ENCODE data around the gene STX8. TPM values are rescaled to one million over a fixed set of nuclear protein-coding genes. Genes with fewer than 3 reads are reported as not detected.
A peak's percentile ranks its signal among the peaks of the same experiment; 100 is the strongest.
"Not testable (repeated sequence)": the region's sequence is repeated elsewhere in the genome, so short reads cannot be mapped to it uniquely, and the experiment has no call there.

The STX8 gene
- total RNA-seq, 1 experiment from 2014 or later: 50.3 TPM

DNA sequence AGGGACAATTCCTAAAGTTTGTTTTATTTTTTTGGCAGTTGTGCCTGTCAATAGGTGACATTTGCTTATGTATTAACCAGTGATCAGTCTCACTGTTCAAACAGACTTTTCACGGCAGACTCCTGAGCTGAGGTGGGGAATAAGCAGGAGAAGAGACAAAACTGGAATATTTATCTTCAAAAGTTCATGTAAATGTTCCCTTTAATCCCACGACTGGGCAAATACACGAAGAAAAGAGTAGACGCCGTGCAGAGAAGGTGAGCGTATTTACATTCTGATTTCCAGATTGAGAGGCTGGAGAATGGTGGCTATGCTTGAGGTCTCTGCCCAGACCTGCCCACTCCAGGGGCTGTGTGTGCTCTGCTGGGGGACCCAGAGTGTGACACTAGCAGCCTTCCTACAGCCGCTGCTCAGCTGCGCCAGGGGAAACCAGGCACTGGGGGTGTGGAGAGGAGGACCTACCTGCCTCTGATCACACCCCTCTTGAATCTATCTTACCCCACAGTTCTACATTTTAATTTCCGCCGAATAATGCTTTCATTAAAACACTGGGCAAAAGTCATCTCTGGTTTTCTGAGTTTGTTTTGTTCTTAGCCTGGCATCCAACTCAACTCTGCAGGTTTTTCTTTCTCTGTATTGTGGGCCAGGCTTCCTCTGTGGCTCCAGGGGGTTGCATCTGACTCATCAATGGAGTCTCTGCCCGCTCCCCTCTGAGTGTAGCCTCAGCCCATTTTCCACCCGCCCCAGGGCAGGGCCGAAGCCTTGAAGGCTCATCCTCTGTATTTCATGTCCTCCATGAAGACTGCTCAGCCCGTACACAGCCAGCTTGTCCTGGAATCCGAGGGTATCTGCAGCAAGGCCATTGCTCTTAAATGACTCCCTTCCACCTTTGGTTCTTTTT is 317.3 kb downstream of the STX8 start:
- peak overlapping the region; percentile 62 for H3K27ac ChIP-seq (ENCODE audit: low read length)
- in situ Hi-C loops (cut with HindIII; ENCODE audit: low pct_unique_long_range_greater_than_20kb, low sequenced_read_pairs) (no loop called here), intact Hi-C loops (cut with micrococcal nuclease; ENCODE audit: unreplicated experiment) (no loop called here)
- peaks cover 26% of the 10 kb centered on the region for H3K4me1 ChIP-seq (ENCODE audit: control insufficient read depth, insufficient read depth, low read length)
- no peaks in the 10 kb centered on the region for H3K9me3 ChIP-seq (ENCODE audit: control insufficient read depth, insufficient read depth, low read depth, low read length)
- H3K36me3 ChIP-seq (ENCODE audit: control insufficient read depth, insufficient read depth, low read length): no peaks in the 10 kb centered on the region
- no peak overlapping the region for H3K4me3 ChIP-seq (ENCODE audit: low read depth in 2 of 2, low read length in 2 of 2)
- DNase-seq (ENCODE audit: low read depth, low spot score) (no peak), ATAC-seq (no peak)
- ChIA-PET CTCF (no interaction called here), POLR2A (no interaction called here)
- no peak for TF ChIP-seq TCF7L2 (IDR thresholded peaks at IDR 0.05; ENCODE audit: low read depth, low read length)
- TF ChIP-seq SIN3A (IDR thresholded peaks at IDR 0.05; ENCODE audit: borderline replicate concordance, insufficient read depth, low read depth, low read length): no peak
- TF ChIP-seq, protein P1, sequence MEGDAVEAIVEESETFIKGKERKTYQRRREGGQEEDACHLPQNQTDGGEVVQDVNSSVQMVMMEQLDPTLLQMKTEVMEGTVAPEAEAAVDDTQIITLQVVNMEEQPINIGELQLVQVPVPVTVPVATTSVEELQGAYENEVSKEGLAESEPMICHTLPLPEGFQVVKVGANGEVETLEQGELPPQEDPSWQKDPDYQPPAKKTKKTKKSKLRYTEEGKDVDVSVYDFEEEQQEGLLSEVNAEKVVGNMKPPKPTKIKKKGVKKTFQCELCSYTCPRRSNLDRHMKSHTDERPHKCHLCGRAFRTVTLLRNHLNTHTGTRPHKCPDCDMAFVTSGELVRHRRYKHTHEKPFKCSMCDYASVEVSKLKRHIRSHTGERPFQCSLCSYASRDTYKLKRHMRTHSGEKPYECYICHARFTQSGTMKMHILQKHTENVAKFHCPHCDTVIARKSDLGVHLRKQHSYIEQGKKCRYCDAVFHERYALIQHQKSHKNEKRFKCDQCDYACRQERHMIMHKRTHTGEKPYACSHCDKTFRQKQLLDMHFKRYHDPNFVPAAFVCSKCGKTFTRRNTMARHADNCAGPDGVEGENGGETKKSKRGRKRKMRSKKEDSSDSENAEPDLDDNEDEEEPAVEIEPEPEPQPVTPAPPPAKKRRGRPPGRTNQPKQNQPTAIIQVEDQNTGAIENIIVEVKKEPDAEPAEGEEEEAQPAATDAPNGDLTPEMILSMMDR (IDR thresholded peaks at IDR 0.05): no peak
- TF ChIP-seq POLR2AphosphoS5 (IDR thresholded peaks at IDR 0.05; ENCODE audit: low read depth, low read length): no peak
- TF ChIP-seq, protein P2, sequence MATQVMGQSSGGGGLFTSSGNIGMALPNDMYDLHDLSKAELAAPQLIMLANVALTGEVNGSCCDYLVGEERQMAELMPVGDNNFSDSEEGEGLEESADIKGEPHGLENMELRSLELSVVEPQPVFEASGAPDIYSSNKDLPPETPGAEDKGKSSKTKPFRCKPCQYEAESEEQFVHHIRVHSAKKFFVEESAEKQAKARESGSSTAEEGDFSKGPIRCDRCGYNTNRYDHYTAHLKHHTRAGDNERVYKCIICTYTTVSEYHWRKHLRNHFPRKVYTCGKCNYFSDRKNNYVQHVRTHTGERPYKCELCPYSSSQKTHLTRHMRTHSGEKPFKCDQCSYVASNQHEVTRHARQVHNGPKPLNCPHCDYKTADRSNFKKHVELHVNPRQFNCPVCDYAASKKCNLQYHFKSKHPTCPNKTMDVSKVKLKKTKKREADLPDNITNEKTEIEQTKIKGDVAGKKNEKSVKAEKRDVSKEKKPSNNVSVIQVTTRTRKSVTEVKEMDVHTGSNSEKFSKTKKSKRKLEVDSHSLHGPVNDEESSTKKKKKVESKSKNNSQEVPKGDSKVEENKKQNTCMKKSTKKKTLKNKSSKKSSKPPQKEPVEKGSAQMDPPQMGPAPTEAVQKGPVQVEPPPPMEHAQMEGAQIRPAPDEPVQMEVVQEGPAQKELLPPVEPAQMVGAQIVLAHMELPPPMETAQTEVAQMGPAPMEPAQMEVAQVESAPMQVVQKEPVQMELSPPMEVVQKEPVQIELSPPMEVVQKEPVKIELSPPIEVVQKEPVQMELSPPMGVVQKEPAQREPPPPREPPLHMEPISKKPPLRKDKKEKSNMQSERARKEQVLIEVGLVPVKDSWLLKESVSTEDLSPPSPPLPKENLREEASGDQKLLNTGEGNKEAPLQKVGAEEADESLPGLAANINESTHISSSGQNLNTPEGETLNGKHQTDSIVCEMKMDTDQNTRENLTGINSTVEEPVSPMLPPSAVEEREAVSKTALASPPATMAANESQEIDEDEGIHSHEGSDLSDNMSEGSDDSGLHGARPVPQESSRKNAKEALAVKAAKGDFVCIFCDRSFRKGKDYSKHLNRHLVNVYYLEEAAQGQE (IDR thresholded peaks at IDR 0.05; ENCODE audit: insufficient read depth in 1 of 2, low read depth in 2 of 2, low read length in 1 of 2): no peak
- BruUV-seq (replicated peaks): no TSS peak
- no peaks in the 10 kb centered on the region for H3K27me3 ChIP-seq (ENCODE audit: control insufficient read depth, insufficient read depth, low read length)

DNA sequence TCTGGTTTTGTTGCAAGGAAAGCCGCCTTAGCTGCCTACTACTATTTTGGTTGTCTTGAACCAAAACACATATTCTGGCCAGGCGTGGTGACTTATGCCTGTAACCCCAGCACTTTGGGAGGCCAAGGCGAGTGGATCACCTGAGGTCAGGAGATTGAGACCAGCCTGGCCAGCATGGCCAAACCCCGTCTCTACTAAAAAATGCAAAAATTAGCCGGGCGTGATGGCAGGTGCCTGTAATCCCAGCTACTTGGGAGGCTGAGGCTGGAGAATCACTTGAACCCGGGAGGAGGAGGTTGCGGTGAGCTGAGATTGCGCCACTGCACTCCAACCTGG is 318.0 kb downstream of the STX8 start:
- intact Hi-C loops (cut with micrococcal nuclease; ENCODE audit: unreplicated experiment): not testable (repeated sequence)

More for the DNA sequence above, 318.0 kb downstream of the STX8 start:
- H3K27me3 ChIP-seq (ENCODE audit: control insufficient read depth, insufficient read depth, low read length); H3K9me3 ChIP-seq (ENCODE audit: control insufficient read depth, insufficient read depth, low read depth, low read length); BruUV-seq (replicated peaks); H3K4me3 ChIP-seq (ENCODE audit: low read depth in 2 of 2, low read length in 2 of 2); CTCF ChIA-PET; in situ Hi-C loops (cut with HindIII; ENCODE audit: low pct_unique_long_range_greater_than_20kb, low sequenced_read_pairs); ATAC-seq; H3K36me3 ChIP-seq (ENCODE audit: control insufficient read depth, insufficient read depth, low read length); POLR2A ChIA-PET; DNase-seq (ENCODE audit: low read depth, low spot score): not testable (repeated sequence)
- Histone ChIP-seq H3K27ac (ENCODE audit: low read length) (peak overlapping the region; percentile 54; the same call in 1 of the 2 replicates), H3K4me1 (ENCODE audit: control insufficient read depth, insufficient read depth, low read length) (peaks cover 26% of the 10 kb centered on the region)
